Stromal cell of bone marrow (primary cell): ENCODE data around the gene ELP6.
"Not testable (repeated sequence)": the region's sequence is repeated elsewhere in the genome, so short reads cannot be mapped to it uniquely, and the experiment has no call there.

Source experiments
- DNase-seq: peaks from one replicate; pipeline ENCODE4 v3.0.0-alpha.2; 2012; ENCODE audit warnings: low read depth

ELP6 gene

DNA sequence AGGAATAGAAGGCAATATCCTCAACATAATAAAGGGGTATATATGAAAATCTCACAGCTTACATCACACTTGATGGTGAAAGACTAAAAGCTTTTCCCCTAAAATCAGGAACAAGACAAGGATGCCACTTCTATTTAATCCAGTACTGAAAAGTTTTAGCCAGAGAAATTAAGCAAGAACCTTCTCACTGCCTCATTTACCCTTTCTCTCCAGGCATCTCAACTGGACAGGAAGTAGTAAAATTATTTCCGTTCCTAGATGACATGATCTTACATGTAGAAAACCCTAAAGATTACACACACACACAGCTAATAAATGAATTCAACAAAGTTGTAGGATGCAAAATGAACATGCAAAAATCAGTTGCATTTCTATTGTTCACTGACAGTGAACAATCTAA, 48.9 kb downstream of the ELP6 start:
- no peak for DNase-seq

DNA sequence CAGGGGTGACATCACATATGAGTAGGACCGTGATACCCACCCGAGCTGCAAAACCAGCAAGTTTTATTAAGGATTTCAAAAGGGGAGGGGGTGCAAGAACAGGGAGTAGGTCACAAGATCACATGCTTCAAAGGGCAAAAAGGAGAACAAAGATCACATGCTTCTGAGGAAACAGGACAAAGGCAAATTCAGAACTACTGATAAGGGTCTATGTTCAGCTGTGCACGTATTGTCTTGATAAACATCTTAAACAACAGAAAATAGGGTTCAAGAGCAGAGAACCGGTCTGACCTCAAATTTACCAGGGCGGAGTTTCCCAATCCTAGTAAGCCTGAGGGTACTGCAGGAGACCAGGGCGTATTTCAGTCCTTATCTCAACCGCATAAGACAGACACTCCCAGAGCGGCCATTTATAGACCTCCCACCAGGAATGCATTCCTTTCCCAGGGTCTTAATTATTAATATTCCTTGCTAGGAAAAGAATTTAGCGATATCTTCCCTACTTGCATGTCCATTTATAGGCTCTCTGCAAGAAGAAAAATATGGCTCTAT, 53.9 kb downstream of the ELP6 start:
- DNase-seq = not testable (repeated sequence)

DNA sequence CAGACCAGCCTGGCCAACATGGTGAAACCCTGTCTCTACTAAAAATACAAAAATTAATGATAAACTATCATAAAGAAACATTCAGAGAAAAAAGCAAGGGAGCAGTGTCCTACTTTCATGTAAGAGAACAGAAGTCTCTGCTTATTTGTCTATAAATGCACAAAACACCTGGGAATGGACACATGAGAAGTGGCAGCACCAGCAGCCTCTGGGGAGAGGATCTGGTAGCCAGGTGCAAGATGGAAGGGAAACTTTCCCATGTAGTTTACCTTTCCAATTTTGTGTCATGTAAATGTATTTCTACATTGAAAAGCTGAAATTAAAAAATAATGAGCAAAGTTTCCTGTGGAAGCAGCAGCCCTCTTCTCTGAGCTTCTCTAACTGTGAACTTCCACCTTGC, 56.5 kb downstream of the ELP6 start:
- no peak for DNase-seq

DNA sequence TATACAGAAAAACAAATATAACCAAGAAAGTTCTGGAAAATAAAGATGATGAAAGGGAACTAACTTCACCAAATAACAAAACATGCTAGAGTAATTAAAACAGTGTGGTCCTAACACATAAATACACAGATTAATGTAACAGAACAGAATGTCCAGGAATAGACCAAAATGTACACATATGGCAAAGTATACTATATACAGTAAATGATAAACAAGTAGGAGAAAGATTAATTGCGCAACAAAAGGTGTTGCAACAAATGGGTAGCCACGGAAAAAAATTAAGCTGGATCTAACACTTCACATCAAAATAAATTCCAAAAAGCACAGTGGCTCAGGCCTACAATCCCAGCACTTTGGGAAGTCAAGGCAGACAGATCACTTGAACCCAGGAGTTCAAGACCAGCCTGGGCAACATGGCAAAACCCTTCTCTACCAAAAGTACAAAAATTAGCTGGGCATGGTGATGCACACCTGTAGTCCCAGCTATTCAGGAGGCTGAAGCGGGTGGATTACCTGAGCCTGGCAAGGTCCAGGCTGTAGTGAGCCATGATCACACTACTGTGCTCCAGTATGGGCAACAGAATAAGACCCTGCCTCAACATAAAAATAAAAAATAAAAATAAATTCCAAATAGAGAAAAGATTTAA, 57.6 kb downstream of the ELP6 start:
- no peak for DNase-seq

DNA sequence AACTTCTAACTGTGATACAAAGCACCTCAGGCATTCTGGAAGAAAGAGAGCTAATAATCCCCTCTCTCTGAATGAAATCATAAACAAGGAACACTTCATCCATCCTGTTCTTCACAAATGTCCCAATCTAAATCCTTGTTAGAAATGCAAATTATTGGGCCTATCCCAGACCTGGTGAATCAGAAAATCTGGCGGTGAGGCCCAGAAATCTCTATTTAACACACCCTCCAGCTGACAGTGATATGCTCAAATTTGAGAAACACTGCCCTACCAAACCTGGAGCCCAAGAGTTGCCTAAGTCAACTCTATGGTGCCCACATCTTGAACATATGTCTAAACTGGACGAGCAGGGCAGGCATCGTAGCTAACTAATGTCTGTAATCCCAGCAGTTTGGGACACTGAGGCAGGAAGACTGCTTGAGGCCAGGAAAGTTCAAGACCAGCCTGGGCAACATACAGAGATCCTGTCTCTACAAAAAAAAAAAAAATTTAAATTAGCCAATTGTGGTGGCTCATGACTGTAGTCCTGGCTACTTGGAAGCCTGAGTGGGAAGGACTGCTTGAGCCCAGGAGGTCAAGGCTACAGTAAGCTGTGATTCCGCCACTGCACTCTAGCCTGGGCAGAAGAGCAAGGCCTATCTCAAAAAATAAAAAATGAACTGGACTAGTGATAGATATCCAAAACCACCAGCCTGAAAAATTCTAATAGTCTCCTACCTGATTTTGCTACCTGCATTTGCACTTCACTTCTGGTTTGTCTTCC, 60.9 kb downstream of the ELP6 start:
- DNase-seq = no peak
